Hepatic stellate cell (primary cell): ENCODE data around the gene RALGAPA2.
A peak's percentile ranks its signal among the peaks of the same experiment; 100 is the strongest.

ENCODE experiments used
- DNase-seq: peaks from one replicate; pipeline ENCODE4 v3.0.0; 2011; ENCODE audit warnings: low spot score

Gene RALGAPA2

DNA sequence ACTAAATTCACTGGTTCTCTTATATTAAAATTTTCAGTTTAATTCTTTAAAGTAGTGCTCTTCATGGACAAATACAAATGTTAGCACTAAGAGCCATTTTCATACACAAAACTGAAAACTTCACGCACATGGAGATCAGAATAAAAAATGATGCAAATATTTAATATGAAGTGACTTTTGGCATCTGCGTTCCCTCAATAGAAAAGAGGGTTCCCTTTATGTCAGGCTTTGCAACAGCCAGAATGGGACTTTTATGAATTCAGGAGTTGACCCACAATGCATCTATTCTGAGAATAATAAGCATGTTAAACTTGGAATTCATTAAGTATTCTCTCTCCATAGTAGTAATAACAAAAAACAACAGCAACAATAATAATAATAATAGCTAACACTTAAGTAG lies 218.7 kb downstream of the RALGAPA2 start:
- no peak for DNase-seq

DNA sequence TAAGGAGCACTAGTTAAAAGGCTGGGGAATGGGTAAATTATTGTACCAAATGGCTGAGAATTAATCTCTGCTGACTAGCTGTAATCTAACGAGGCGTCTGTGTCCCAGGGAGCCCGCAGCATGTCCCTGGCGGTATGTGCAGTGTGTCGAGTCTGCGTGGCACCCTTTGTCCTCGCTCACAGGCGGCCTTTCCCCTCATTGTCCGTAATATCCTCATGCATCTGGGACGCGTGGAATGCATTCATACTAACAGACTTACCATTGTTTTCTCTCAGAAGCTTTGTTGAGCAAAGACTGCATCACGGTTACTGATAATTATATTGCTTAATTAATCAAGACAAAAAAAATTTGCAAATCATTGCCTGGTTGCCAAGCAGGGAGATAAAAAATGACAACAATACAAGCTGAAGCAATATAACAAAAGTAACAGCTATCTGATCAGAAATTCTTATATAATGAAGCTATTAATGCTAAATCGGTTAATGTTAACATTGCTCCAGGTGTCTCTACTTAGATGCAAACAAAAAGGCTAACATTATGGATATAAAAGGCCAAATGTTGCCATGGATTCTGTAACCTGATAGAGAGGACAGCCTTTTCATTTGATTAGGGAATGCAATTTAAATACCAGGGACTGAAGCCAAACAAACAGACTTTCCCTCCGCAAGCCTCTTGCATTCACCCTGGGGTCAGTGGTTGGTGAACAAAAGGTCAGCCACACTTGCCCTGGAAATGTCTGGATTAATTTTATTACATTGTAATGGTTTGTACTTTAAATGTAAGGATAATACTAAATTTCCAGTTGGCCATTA lies 219.7 kb downstream of the RALGAPA2 start:
- DNase-seq: no peak

DNA sequence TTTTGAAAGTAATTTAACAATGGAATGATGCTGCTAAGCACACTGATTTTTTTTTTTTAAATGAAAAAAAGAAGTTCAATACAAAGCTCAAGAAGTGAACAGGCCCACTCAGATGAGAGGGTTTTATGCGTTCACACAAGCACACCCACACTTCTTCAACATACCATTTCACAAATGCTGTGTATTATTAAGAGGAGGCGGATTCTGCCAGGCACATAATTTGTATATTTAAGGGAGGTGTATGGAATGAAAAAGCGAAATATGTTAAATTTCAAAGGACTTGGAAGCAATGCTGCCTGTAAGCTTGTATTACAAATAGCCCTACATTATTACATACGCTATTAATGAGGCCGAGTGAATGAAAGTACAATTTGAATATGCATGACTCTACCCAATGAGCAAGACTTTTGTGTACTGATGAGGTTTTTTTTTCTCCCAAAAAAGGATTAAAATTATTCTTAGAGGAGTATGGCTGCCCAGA lies 220.6 kb downstream of the RALGAPA2 start:
- no peak for DNase-seq

DNA sequence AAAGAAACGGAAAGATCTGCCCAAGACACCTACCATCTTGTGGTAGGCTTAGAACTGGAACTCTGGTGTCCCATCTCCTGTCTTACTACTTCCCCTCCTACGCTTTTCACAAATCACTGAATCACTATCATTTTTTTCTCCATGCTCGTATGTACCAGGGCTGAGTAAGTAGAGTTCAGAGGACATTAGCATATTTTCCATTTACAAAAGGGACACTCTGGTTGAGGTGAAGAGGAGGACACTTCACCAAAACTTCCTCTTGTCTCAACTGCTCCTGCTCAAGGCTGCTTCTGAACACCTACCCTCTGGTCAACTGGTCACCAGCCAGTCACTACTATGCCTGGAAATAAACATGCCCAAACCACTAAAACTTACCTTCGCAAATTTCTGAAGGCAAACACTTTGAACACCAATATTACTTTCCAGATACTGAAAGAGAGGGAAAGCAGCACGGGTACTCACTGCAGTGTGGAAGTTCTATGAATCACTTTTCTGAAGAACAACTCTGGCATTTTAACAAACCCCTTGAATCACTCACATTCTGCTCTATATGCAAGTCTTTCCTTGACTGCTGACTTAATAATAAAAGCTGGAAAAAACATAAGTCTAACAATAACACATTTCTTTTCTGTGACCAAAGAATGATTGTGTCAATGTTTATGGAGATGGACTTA lies 221.2 kb downstream of the RALGAPA2 start:
- no peak for DNase-seq

GRCh38 chr20:20490673-20491072 lies 221.8 kb downstream of the RALGAPA2 start:
- no peak for DNase-seq

GRCh38 chr20:20489648-20490341 lies 222.6 kb downstream of the RALGAPA2 start:
- no peak for DNase-seq

DNA sequence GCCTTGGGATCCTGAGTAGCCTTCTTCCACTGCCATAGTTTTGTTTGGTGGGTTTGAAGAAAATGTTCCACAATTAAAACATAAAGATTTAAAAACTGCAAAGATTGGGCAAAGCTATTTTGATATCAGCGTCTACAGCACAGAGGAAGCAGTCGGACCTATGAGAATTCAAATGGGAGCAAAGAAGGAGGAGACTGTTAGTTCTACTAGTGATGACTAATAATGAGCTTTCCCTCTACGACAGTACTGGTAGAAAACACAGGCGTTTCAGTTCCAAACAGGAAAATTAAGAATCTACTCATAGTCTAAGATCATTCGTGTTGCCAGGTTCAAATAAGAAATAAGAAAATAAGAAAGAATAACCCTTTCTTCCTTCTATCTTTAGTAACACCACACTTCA lies 223.4 kb downstream of the RALGAPA2 start:
- DNase-seq: no peak

- DNase-seq: no peak
Observed at GRCh38 chr20:20488388-20488787, 224.1 kb downstream of the RALGAPA2 start.

GRCh38 chr20:20487811-20488210 lies 224.6 kb downstream of the RALGAPA2 start:
- no peak for DNase-seq

DNA sequence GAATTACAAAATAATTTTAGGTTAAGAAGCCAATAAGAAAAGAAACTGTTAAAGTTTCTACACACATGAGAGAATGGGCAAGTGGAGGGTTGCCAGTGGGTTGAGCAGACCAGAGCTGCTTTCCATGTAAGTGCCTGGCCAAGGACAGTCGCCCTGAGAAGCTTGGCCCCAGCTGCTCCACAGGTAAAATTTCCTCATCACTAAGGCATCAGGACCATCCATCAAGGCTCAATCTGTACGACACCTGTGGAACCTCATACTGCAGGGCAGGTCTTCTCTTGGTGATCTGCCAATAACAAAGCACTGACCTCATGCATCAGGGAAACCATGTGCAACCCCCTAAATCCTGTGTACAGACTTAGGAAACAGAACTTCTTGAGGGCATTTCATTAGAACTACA lies 229.1 kb downstream of the RALGAPA2 start:
- no peak for DNase-seq

DNA sequence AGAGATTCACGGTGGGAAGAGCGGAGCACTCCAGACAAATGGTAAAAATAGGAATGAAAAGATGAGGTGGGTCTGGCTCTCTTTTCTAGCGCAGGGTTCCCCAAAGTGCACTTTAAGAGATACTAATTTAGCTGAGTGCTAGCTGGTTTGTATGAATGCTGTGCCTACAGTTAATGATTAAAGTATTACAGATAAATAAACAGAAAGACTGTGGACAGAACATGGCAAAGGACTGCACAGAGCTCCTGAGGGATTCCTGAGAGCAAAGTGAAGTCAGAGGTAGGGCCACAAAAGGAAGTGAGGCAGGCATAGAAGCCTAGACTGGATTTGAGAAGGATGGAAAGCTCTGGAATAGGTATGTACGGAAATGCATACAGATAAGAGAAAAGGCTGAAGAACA lies 230.0 kb downstream of the RALGAPA2 start:
- DNase-seq: no peak

GRCh38 chr20:20480689-20481088 lies 231.8 kb downstream of the RALGAPA2 start:
- DNase-seq: peak; percentile 16

DNA sequence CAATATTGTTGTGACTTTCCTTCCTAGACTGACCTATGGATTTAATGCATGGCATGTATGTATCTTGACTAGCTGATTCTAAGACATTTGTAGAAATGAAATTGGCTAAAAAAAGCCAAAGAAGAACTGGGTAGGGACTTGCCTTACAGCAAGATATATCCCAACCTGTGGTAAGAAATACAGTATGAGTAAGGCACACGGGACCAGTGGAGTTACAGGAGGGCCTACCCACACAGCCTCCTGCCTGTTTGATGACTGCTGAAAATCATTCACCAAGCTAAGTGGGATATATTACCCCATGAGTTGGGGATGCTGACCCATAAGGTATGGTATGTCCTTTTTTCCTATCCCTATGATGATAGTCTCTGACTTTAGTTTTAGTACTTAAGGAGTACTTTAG lies 232.3 kb downstream of the RALGAPA2 start:
- DNase-seq: no peak

- no peak for DNase-seq
Observed at GRCh38 chr20:20477444-20478041, 234.9 kb downstream of the RALGAPA2 start.

GRCh38 chr20:20476504-20476903 lies 235.9 kb downstream of the RALGAPA2 start:
- no peak for DNase-seq

DNA sequence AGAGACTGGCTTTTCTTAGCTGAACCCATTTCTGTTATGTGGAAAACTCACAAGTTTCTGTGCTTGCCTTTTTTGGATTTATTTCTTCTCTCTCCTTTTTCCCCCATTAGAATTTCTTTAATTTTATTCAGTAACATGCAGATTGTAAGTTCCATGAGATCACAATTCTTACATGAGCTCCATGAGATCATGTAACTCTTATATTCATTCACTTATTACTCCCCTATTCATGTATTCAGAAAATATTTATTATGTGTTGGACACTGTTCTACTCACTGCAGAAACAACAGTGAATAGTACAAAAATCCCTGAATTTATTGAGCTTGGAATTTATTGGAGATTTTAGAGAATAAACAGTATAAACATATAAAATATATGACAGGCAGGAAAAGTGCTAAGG lies 238.8 kb downstream of the RALGAPA2 start:
- no peak for DNase-seq

- DNase-seq: no peak
Observed at GRCh38 chr20:20472684-20473274, 239.7 kb downstream of the RALGAPA2 start.

DNA sequence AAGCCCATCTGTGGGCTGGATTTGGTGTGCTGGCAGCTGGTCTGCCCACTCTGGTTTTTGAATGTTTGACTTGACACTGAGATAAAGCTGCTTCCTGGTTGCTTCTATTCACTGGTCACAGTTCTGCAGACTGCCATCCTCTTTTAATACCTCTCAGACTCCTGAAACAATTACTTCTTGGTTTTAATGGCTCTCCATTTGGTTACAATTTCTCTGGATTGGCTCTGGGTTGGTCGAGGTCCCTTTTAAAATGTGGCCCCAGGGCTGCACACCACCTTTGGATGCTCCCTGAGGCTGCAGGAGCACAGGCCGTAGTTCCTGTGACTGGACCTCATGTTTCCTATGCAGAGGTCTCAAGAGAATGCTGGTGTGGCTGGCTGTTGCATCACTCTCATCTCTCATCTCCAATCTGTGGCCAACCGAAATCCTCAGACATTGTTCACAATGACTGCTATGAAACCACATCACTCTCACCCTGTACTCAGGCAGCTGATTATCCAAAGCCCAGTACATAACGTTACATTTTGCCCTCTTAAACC lies 246.0 kb downstream of the RALGAPA2 start:
- DNase-seq: no peak

- DNase-seq: no peak
Observed at GRCh38 chr20:20465252-20465651, 247.2 kb downstream of the RALGAPA2 start.

DNA sequence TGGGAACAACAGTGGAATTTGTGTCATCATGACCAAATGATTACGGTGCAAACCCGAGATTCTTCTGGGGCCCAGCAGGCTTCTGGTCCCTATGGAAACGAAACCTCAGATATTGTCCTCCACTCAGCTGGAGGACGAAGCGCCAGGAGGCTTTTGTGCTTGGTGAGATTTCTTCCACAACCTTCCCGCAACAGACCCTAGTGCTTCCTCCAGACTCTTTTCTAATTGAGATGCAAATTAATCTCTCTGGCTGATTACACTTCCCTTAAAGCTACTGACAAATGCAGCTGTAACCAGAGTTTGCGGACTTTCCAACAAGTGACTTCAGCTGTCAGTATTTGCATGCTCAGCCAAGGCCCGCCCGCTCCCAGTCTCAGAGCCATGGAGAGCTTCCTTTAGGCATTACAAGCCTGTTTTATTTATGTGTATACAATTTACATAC lies 248.5 kb downstream of the RALGAPA2 start:
- DNase-seq: no peak

- no peak for DNase-seq
Observed at GRCh38 chr20:20462185-20462584, 250.3 kb downstream of the RALGAPA2 start.

DNA sequence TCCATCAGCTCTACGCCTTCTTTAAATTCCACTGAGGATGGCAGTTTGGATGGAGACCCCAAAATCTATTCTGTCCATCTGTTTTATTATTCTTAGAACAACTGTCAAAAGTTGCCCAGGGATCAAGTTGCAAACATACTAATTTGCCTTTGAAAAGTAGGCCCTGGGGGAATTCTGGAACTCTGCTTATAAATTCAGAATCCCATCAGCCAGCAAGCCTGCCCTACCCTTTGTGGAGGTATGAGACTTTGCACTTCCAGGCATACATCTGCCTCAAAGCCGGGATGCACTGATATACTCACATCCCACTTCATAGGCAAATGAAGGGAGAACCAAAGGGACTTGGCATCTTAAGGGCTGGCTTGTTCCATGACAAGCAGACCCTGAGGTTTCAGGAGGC lies 250.9 kb downstream of the RALGAPA2 start:
- DNase-seq: no peak
